GM06990 (cell line): ENCODE measurements around the gene ST6GALNAC3.
A peak's percentile ranks its signal among the peaks of the same experiment; 100 is the strongest.

Experiments used
- DNase-seq: peaks from one replicate; pipeline ENCODE4 v3.0.0-alpha.2; 2011; ENCODE audit not compliant: insufficient read length; ENCODE audit errors: extremely low read depth
- H3K27me3 ChIP-seq: replicated peaks from 2 replicates; pipeline ENCODE4 v1.6.0; 2011; ENCODE audit warnings: low read length; ENCODE audit not compliant: control insufficient read depth, insufficient read depth
- H3K36me3 ChIP-seq: 2 replicates; pipeline ENCODE4 v1.5.1; 2011; ENCODE audit warnings: low read length; ENCODE audit not compliant: control insufficient read depth, insufficient read depth
- H3K4me3 ChIP-seq: replicated peaks from 2 replicates; pipeline ENCODE4 v1.5.1; 2011; ENCODE audit warnings: low read depth, mild to moderate bottlenecking, control low read depth, low read length
- CTCF ChIP-seq: IDR thresholded peaks from 2 replicates; pipeline ENCODE4 v1.5.1; 2011; ENCODE audit warnings: low read length, control low read depth, mild to moderate bottlenecking, inconsistent platforms; ENCODE audit not compliant: insufficient read depth, poor library complexity, severe bottlenecking

ST6GALNAC3 gene

GRCh38 chr1:76418531-76418930 lies 344.0 kb downstream of the ST6GALNAC3 start:
- TF ChIP-seq CTCF: no peak
- H3K27me3 ChIP-seq: no peaks in the 10 kb centered on the region
- DNase-seq: no peak
- H3K4me3 ChIP-seq: no peak overlapping the region
- H3K36me3 ChIP-seq: no peaks in the 10 kb centered on the region

- no peak overlapping the region for H3K4me3 ChIP-seq
- TF ChIP-seq CTCF: no peak
- no peak for DNase-seq
- no peaks in the 10 kb centered on the region for H3K27me3 ChIP-seq
- no peaks in the 10 kb centered on the region for H3K36me3 ChIP-seq
These were observed 345.1 kb downstream of the ST6GALNAC3 start for GRCh38 chr1:76419603-76420002.

GRCh38 chr1:76425201-76426145 lies 350.9 kb downstream of the ST6GALNAC3 start:
- Histone ChIP-seq H3K27me3 (no peaks in the 10 kb centered on the region), H3K4me3 (peak overlapping the region; percentile 43), H3K36me3 (no peaks in the 10 kb centered on the region)
- TF ChIP-seq CTCF: no peak
- DNase-seq: peak; percentile 29

GRCh38 chr1:76426606-76427005 lies 352.1 kb downstream of the ST6GALNAC3 start:
- H3K36me3 ChIP-seq: no peaks in the 10 kb centered on the region
- no peak for TF ChIP-seq CTCF
- no peaks in the 10 kb centered on the region for H3K27me3 ChIP-seq
- no peak for DNase-seq
- no peak overlapping the region for H3K4me3 ChIP-seq

GRCh38 chr1:76428028-76428427 lies 353.5 kb downstream of the ST6GALNAC3 start:
- H3K36me3 ChIP-seq: no peaks in the 10 kb centered on the region
- no peak for DNase-seq
- no peak for TF ChIP-seq CTCF
- no peak overlapping the region for H3K4me3 ChIP-seq
- H3K27me3 ChIP-seq: no peaks in the 10 kb centered on the region

GRCh38 chr1:76430531-76430930 lies 356.0 kb downstream of the ST6GALNAC3 start:
- TF ChIP-seq CTCF: no peak
- no peak for DNase-seq
- Histone ChIP-seq H3K27me3 (no peaks in the 10 kb centered on the region), H3K4me3 (no peak overlapping the region), H3K36me3 (no peaks in the 10 kb centered on the region)
